ENCODE measurements around the gene PDE4D.

Gene PDE4D

DNA sequence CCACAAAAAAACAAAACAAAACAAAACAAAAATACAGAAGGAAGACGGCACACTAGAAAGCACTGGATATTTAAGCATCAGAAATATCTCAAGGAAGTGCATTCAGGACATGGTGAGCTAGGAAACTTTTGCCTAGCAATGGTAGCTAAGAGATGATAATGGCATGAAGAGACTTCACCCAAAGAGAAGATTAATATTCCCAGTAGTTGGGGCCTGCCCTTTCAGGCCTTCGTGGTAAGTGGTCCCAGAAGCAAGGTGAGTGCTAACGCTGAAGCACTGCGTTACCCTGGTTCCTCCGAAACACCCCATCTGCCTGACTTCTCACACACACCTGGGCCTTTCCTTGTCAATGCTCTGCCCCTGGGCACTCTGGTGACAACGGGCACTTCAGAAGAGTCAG, 725.5 kb downstream of the PDE4D start:
- no peak for TF ChIP-seq TAF1 (IDR thresholded peaks at IDR 0.05; ENCODE audit: borderline replicate concordance, insufficient read depth, low read length)
- no peak for TF ChIP-seq POLR2AphosphoS5 (IDR thresholded peaks at IDR 0.05; ENCODE audit: low read depth, low read length)
- TF ChIP-seq SIN3A (IDR thresholded peaks at IDR 0.05; ENCODE audit: borderline replicate concordance, insufficient read depth, low read length) = no peak
- TF ChIP-seq, protein P1, sequence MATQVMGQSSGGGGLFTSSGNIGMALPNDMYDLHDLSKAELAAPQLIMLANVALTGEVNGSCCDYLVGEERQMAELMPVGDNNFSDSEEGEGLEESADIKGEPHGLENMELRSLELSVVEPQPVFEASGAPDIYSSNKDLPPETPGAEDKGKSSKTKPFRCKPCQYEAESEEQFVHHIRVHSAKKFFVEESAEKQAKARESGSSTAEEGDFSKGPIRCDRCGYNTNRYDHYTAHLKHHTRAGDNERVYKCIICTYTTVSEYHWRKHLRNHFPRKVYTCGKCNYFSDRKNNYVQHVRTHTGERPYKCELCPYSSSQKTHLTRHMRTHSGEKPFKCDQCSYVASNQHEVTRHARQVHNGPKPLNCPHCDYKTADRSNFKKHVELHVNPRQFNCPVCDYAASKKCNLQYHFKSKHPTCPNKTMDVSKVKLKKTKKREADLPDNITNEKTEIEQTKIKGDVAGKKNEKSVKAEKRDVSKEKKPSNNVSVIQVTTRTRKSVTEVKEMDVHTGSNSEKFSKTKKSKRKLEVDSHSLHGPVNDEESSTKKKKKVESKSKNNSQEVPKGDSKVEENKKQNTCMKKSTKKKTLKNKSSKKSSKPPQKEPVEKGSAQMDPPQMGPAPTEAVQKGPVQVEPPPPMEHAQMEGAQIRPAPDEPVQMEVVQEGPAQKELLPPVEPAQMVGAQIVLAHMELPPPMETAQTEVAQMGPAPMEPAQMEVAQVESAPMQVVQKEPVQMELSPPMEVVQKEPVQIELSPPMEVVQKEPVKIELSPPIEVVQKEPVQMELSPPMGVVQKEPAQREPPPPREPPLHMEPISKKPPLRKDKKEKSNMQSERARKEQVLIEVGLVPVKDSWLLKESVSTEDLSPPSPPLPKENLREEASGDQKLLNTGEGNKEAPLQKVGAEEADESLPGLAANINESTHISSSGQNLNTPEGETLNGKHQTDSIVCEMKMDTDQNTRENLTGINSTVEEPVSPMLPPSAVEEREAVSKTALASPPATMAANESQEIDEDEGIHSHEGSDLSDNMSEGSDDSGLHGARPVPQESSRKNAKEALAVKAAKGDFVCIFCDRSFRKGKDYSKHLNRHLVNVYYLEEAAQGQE (IDR thresholded peaks at IDR 0.05; ENCODE audit: insufficient read depth in 1 of 2, low read depth in 2 of 2, low read length in 2 of 2) = no peak
- no peak for TF ChIP-seq FOXP2 (optimal IDR thresholded peaks at IDR 0.05; ENCODE audit: borderline replicate concordance, extremely low read depth, extremely low read length, insufficient read depth)

DNA sequence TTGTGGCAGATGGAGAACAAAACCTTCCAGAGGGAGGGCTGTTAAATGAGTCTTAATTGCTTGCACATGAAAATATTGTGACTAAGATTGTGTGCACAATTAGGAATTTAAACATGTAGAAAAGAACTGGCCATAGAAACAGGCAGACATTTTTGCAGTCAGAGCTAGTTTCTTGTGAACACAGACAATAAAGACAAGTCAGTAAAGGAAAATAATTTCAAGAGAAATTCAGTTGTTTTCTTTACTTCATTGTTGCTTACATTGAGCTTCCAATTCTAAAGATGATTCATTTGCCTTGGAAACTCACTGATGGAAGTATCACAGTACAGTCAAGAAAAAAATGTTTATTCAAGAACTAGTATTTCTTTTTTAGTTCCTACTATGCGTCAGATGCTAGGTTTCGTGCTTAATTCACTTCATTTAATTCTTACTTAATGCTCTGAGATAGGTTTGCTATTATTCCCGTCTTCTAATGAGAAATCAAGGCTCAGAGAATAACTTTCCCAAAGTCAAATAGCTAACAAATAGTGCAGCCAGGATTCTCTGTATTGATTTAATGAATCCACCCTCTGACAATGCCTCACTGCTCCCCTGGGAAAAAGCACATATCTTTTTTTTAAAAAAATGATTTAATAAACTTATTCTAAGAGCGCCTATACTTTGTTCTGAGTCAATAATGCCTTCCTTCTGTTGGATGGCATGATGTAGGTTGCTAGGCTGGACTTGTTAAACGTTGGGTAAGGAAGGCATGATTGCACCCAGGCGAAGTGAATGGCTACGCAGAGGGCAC, 729.3 kb downstream of the PDE4D start:
- no peak for TF ChIP-seq POLR2AphosphoS5 (IDR thresholded peaks at IDR 0.05; ENCODE audit: low read depth, low read length)
- no peak for TF ChIP-seq TAF1 (IDR thresholded peaks at IDR 0.05; ENCODE audit: borderline replicate concordance, insufficient read depth, low read length)
- TF ChIP-seq SIN3A (IDR thresholded peaks at IDR 0.05; ENCODE audit: borderline replicate concordance, insufficient read depth, low read length) = no peak
- TF ChIP-seq, protein P1 (IDR thresholded peaks at IDR 0.05; ENCODE audit: insufficient read depth in 1 of 2, low read depth in 2 of 2, low read length in 2 of 2) = no peak
- no peak for TF ChIP-seq FOXP2 (optimal IDR thresholded peaks at IDR 0.05; ENCODE audit: borderline replicate concordance, extremely low read depth, extremely low read length, insufficient read depth)

DNA sequence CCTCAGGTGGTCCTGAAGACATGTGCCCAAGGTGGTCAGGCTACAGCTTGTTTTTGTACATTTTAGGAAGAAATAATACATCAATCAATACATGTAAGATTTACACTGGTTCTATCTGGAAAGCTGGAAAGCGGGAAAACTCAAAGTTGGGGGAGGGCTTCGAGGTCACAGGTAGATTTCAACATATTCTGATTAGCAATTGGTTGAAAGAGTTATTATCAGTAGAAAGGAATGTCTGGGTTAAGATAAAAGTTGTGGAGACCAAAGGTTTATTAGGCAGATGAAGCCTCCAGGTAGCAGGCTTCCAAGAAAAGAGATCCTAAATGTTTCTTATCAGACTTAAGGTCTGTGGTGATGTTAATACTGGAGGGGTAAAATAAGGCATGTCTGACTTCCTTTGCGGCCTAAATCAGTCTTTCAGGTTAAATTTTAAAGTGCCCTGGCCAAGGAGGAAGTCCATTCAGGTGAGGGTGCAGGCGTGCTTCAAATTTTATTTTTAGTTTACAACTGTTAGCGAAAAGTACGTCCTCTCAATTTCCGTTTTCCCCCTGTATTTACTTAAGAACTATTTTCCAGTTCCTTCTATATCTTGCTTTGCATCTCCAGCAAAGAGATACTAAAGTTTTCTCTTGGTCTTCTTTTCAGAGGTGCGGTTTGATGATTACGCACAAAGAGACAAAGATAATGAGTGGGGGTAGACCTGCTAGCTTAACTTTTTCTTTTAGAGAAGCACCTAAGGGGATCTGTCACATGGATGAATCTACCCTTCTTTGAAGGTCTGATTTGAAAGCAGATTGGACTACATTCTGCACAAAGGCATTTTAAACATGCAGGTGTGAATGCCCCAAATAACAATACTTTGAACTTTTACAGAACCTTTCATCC, 732.1 kb downstream of the PDE4D start:
- TF ChIP-seq TAF1 (IDR thresholded peaks at IDR 0.05; ENCODE audit: borderline replicate concordance, insufficient read depth, low read length) (no peak), POLR2AphosphoS5 (IDR thresholded peaks at IDR 0.05; ENCODE audit: low read depth, low read length) (no peak), SIN3A (IDR thresholded peaks at IDR 0.05; ENCODE audit: borderline replicate concordance, insufficient read depth, low read length) (no peak), FOXP2 (optimal IDR thresholded peaks at IDR 0.05; ENCODE audit: borderline replicate concordance, extremely low read depth, extremely low read length, insufficient read depth) (no peak)
- TF ChIP-seq, protein P1 (IDR thresholded peaks at IDR 0.05; ENCODE audit: insufficient read depth in 1 of 2, low read depth in 2 of 2, low read length in 2 of 2) = no peak

DNA sequence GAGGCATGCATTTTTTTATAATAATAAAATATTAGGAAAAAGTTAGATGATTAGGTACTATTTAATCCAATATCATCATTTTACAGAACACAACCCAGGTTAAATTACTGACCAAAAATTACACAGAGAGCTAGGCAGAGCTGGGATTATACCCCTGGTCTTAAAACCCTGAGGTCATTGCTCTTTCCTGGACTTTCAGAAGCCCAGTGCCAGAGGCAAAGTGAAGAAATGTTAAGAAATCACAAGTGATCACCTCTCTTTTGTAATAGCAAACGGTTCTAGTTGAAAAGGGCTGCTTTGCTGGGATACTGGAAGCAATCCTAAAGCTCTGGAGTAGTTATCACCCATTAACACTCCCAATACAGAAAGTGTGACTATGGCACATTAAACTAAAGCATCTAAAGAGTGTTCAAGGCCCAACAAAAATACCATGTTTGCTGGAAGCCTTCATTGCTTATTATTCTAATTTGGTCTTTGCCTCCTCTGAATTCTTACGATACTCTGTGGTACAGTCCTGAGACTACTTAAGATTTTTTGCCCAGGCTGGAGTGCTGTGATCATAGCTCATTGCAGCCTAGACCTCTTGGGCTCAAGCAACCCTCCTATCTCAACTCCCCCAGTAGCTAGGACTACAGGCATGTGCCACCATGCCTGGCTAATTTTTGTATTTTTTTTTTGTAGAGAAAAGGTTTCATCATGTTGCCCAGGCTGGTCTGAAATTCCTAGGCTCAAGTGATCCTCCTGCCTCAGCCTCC, 734.7 kb downstream of the PDE4D start:
- TF ChIP-seq, protein P1 (IDR thresholded peaks at IDR 0.05; ENCODE audit: insufficient read depth in 1 of 2, low read depth in 2 of 2, low read length in 2 of 2) = no peak
- TF ChIP-seq TAF1 (IDR thresholded peaks at IDR 0.05; ENCODE audit: borderline replicate concordance, insufficient read depth, low read length) (no peak), SIN3A (IDR thresholded peaks at IDR 0.05; ENCODE audit: borderline replicate concordance, insufficient read depth, low read length) (no peak), FOXP2 (optimal IDR thresholded peaks at IDR 0.05; ENCODE audit: borderline replicate concordance, extremely low read depth, extremely low read length, insufficient read depth) (no peak), POLR2AphosphoS5 (IDR thresholded peaks at IDR 0.05; ENCODE audit: low read depth, low read length) (no peak)
